ENCODE results near the gene PDE8B.

The PDE8B gene

GRCh38 chr5:77319117-77319804, 108.8 kb downstream of the PDE8B start:
- DNase-seq (ENCODE audit: low read depth) = no peak

- no peak for DNase-seq (ENCODE audit: low read depth)
Measured at GRCh38 chr5:77321793-77322394, 111.4 kb downstream of the PDE8B start.

- no peak for DNase-seq (ENCODE audit: low read depth)
Measured at GRCh38 chr5:77322406-77322805, 111.9 kb downstream of the PDE8B start.

- DNase-seq (ENCODE audit: low read depth) = no peak
Measured at GRCh38 chr5:77325921-77326541, 115.6 kb downstream of the PDE8B start.

- no peak for DNase-seq (ENCODE audit: low read depth)
Measured at GRCh38 chr5:77326986-77327734, 116.7 kb downstream of the PDE8B start.

GRCh38 chr5:77328930-77329647, 118.6 kb downstream of the PDE8B start:
- DNase-seq (ENCODE audit: low read depth) = no peak

- no peak for DNase-seq (ENCODE audit: low read depth)
Measured at GRCh38 chr5:77329664-77330430, 119.4 kb downstream of the PDE8B start.

GRCh38 chr5:77333036-77333435, 122.6 kb downstream of the PDE8B start:
- no peak for DNase-seq (ENCODE audit: low read depth)

GRCh38 chr5:77333451-77334123, 123.1 kb downstream of the PDE8B start:
- no peak for DNase-seq (ENCODE audit: low read depth)

GRCh38 chr5:77337246-77337645, 126.8 kb downstream of the PDE8B start:
- DNase-seq (ENCODE audit: low read depth) = no peak

GRCh38 chr5:77337686-77338085, 127.2 kb downstream of the PDE8B start:
- DNase-seq (ENCODE audit: low read depth) = no peak

GRCh38 chr5:77339337-77339890, 128.9 kb downstream of the PDE8B start:
- DNase-seq (ENCODE audit: low read depth) = no peak

- DNase-seq (ENCODE audit: low read depth) = no peak
Measured at GRCh38 chr5:77343165-77343564, 132.7 kb downstream of the PDE8B start.

GRCh38 chr5:77347435-77348098, 137.1 kb downstream of the PDE8B start:
- no peak for DNase-seq (ENCODE audit: low read depth)

GRCh38 chr5:77353251-77353650, 142.8 kb downstream of the PDE8B start:
- DNase-seq (ENCODE audit: low read depth) = no peak

- no peak for DNase-seq (ENCODE audit: low read depth)
Measured at GRCh38 chr5:77354454-77354853, 144.0 kb downstream of the PDE8B start.

- DNase-seq (ENCODE audit: low read depth) = no peak
Measured at GRCh38 chr5:77355080-77355479, 144.6 kb downstream of the PDE8B start.

- no peak for DNase-seq (ENCODE audit: low read depth)
Measured at GRCh38 chr5:77355751-77356150, 145.3 kb downstream of the PDE8B start.

GRCh38 chr5:77356740-77357139, 146.3 kb downstream of the PDE8B start:
- DNase-seq (ENCODE audit: low read depth) = no peak

Measured in activated gamma-delta T cell treated with anti-CD3 and anti-CD28 coated beads, Interleukin-2, amount 50 U/mL, for 16 hours (primary cell).